ENCODE results near the gene GALNT2. TPM values are rescaled to one million over a fixed set of nuclear protein-coding genes. Genes with fewer than 3 reads are reported as not detected.
A peak's percentile ranks its signal among the peaks of the same experiment; 100 is the strongest.

The GALNT2 gene
- total and polyA plus RNA-seq, 9 of the 15 experiments (the other 6 are each of a cell fraction or from before 2014, with no cell fraction given) = 1.6 to 106 (median 51.9) TPM

GRCh38 chr1:230149751-230150584 lies 82.9 kb downstream of the GALNT2 start:
- Histone ChIP-seq H3K9me1 (ENCODE audit: control insufficient read depth, insufficient read depth, low read length) (no peaks in the 10 kb centered on the region), H3K36me3 (ENCODE audit: control insufficient read depth, insufficient read depth, low read length) (peaks cover 6% of the 10 kb centered on the region; the same call in 1 of the 3 replicates), H3K9me3 (replicated peaks; ENCODE audit: control insufficient read depth, insufficient read depth, low read depth, low read length) (no peaks in the 10 kb centered on the region), H3K4me1 (replicated peaks in 1 of 2; ENCODE audit: control insufficient read depth in 2 of 2, insufficient read depth in 2 of 2, low read length in 2 of 2) (peaks cover 77 to 88% of the 10 kb centered on the region in 2 experiments), H3K9ac (ENCODE audit: insufficient read depth in 1 of 2, low read depth in 2 of 2, low read length in 2 of 2) (peak overlapping the region; percentile 36 to 57), H3K27me3 (ENCODE audit: control insufficient read depth in 2 of 2, insufficient read depth in 2 of 2, low read length in 2 of 2) (no peaks in the 10 kb centered on the region), H3K27ac (ENCODE audit: extremely low read depth, low read depth, low read length) (peak overlapping the region; percentile 71), H3K4me3 (peak overlapping the region; percentile 2; the same call in 1 of the 2 replicates), H4K20me1 (replicated peaks; ENCODE audit: control insufficient read depth, insufficient read depth, low read length) (no peaks in the 10 kb centered on the region), H3K79me2 (ENCODE audit: control insufficient read depth, insufficient read depth, low read length) (peaks cover 98% of the 10 kb centered on the region), H3K4me2 (ENCODE audit: insufficient read depth, low read length) (peak overlapping the region; percentile 57), H2AFZ (ENCODE audit: low read depth, low read length) (peak overlapping the region; percentile 73)
- intact Hi-C loops (cut with micrococcal nuclease) = loop anchor here (2.0 to 10.0 kb wide), 3 partner anchors 17 to 595 kb away; partner anchors contain the start of genes ABCB10 and GALNT2
- WGBS (ENCODE audit: insufficient coverage, low coverage, missing lambda C conversion rate) = 22% methylated on average over 15 of the region's 15 CpGs
- DNase-seq (ENCODE audit: extremely low read depth in 1 of 4, low spot score in 3 of 4) = peak in 3 of 4 experiments; percentile 43 to 71 (median 56)
- in situ Hi-C loops (cut with MboI) = no loop called here
- no TSS peak for BruUV-seq (replicated peaks)
- FAIRE-seq = peak; percentile 65
- CTCF ChIA-PET (ENCODE audit: low intra/inter-chr PET ratio) = no interaction called here
- ATAC-seq = peak; percentile 57
- POLR2A ChIA-PET = interaction anchor here (0.6 to 1.2 kb wide), 4 partner anchors 11 to 37 kb away, joined by 3 to 4 read pairs (median 4); no protein-coding TSS in a partner anchor
- no peak for TF ChIP-seq THRB (CRISPR knock-in tag; conservative IDR thresholded peaks at IDR 0.05)
- 0 out of 2 replicates have a peak, but pooled peaks have one; percentile 21 for TF ChIP-seq PHF8 (IDR thresholded peaks at IDR 0.05; ENCODE audit: borderline replicate concordance, low read length)
- no peak for TF ChIP-seq PTBP1 (IDR thresholded peaks at IDR 0.05; ENCODE audit: low read depth, low read length)
- no peak for TF ChIP-seq ZNF830 (CRISPR knock-in tag; IDR thresholded peaks at IDR 0.05)
- TF ChIP-seq MTA3 (IDR thresholded peaks at IDR 0.05; ENCODE audit: borderline replicate concordance) = no peak
- TF ChIP-seq HNRNPL (IDR thresholded peaks at IDR 0.05; ENCODE audit: low read depth, low read length) = no peak
- TF ChIP-seq CBX3 (IDR thresholded peaks at IDR 0.05; ENCODE audit: borderline replicate concordance in 1 of 2, low read length in 2 of 2) = peak in 1 of 2 experiments; percentile 9; a peak in 1 of 3 replicates
- no peak; the same call in 1 of the 2 replicates for TF ChIP-seq VEZF1 (CRISPR knock-in tag; IDR thresholded peaks at IDR 0.05)
- no peak for TF ChIP-seq NFIX (CRISPR knock-in tag; IDR thresholded peaks at IDR 0.05; ENCODE audit: low read depth)
- peak in 1 of 2 experiments; percentile 32; a peak in 1 of 4 replicates for TF ChIP-seq RCOR1 (IDR thresholded peaks at IDR 0.05; ENCODE audit: borderline replicate concordance in 1 of 2, low read depth in 2 of 2, low read length in 2 of 2)
- TF ChIP-seq GATA2 (CRISPR knock-in tag; IDR thresholded peaks at IDR 0.05) = no peak
- TF ChIP-seq ZNF778 (CRISPR knock-in tag; IDR thresholded peaks at IDR 0.05) = no peak
- no peak for TF ChIP-seq OTX1 (CRISPR knock-in tag; IDR thresholded peaks at IDR 0.05)
- TF ChIP-seq ZNF280B (CRISPR knock-in tag; IDR thresholded peaks at IDR 0.05) = no peak
- no peak for TF ChIP-seq HNRNPH1 (optimal IDR thresholded peaks at IDR 0.05; ENCODE audit: low read depth, low read length)
- TF ChIP-seq RFX1 (IDR thresholded peaks at IDR 0.05) = no peak
- TF ChIP-seq LEF1 (IDR thresholded peaks at IDR 0.05) = no peak
- no peak for TF ChIP-seq ILK (tag; IDR thresholded peaks at IDR 0.05; ENCODE audit: borderline replicate concordance, low read depth)

All from K562 (cell line).